ENCODE results near the gene NFIC. TPM values are rescaled to one million over a fixed set of nuclear protein-coding genes. Genes with fewer than 3 reads are reported as not detected.
A peak's percentile ranks its signal among the peaks of the same experiment; 100 is the strongest.
"Not testable (repeated sequence)": the region's sequence is repeated elsewhere in the genome, so short reads cannot be mapped to it uniquely, and the experiment has no call there.

The NFIC gene
- total RNA-seq, 4 donors from 2014 or later, result 138 to 200 (median 160) TPM

GRCh38 chr19:3444695-3445234 lies 78.4 kb downstream of the NFIC start:
- Histone ChIP-seq H3K4me1 (peaks cover 0 to 60% (median 20%) of the 10 kb centered on the region in 4 donors), H3K27ac (no peak overlapping the region), H3K36me3 (peaks cover 0 to 66% (median 0%) of the 10 kb centered on the region in 3 donors), H3K4me3 (no peak overlapping the region), H3K9me3 (no peaks in the 10 kb centered on the region), H3K27me3 (no peaks in the 10 kb centered on the region)
- WGBS, 2 donors, result 62 to 68% methylated on average over 24 of the region's 24 CpGs
- no peak for TF ChIP-seq POLR2A (IDR thresholded peaks at IDR 0.05)
- TF ChIP-seq EP300 (IDR thresholded peaks at IDR 0.05), result no peak
- TF ChIP-seq CTCF (IDR thresholded peaks at IDR 0.05), result no peak
- no peak for DNase-seq (ENCODE audit: low spot score in 2 of 2)

- WGBS, 2 donors, result 95 to 97% methylated on average over 4 of the region's 4 CpGs
- H3K9me3 ChIP-seq; H3K4me3 ChIP-seq; H3K27ac ChIP-seq; H3K27me3 ChIP-seq; DNase-seq (ENCODE audit: low spot score in 2 of 2): not testable (repeated sequence)
- peaks cover 0 to 47% (median 17%) of the 10 kb centered on the region in 4 donors for H3K4me1 ChIP-seq
- H3K36me3 ChIP-seq, result peaks cover 3 to 69% (median 6%) of the 10 kb centered on the region in 3 donors
Measured at GRCh38 chr19:3446657-3447056, 80.3 kb downstream of the NFIC start.

- WGBS, 2 donors, result 91 to 94% methylated on average over 21 to 28 of the region's 28 CpGs
- H3K9me3 ChIP-seq, result no peaks in the 10 kb centered on the region
- H3K4me1 ChIP-seq, result peaks cover 0 to 29% (median 11%) of the 10 kb centered on the region in 4 donors
- no peak overlapping the region for H3K4me3 ChIP-seq
- no peaks in the 10 kb centered on the region for H3K27me3 ChIP-seq
- peaks cover 8 to 84% (median 18%) of the 10 kb centered on the region in 3 donors for H3K36me3 ChIP-seq
- TF ChIP-seq POLR2A (IDR thresholded peaks at IDR 0.05) (no peak), EP300 (IDR thresholded peaks at IDR 0.05) (no peak), CTCF (IDR thresholded peaks at IDR 0.05) (no peak)
- peak overlapping the region in 2 of 4 donors; percentile 29 to 59 for H3K27ac ChIP-seq
- no peak for DNase-seq (ENCODE audit: low spot score in 2 of 2)
Measured at GRCh38 chr19:3448616-3449334, 82.4 kb downstream of the NFIC start.

GRCh38 chr19:3450796-3451411 lies 84.5 kb downstream of the NFIC start:
- TF ChIP-seq EP300 (IDR thresholded peaks at IDR 0.05) (peak; percentile 75 to 77), POLR2A (IDR thresholded peaks at IDR 0.05) (no peak)

GRCh38 chr19:3451451-3451866 lies 85.1 kb downstream of the NFIC start:
- Histone ChIP-seq H3K4me3 (no peak overlapping the region), H3K9me3 (no peaks in the 10 kb centered on the region), H3K36me3 (peaks cover 11 to 91% (median 25%) of the 10 kb centered on the region in 3 donors), H3K27ac (peak overlapping the region; percentile 11 to 85 (median 68)), H3K27me3 (no peaks in the 10 kb centered on the region), H3K4me1 (peaks cover 0 to 13% (median 3%) of the 10 kb centered on the region in 4 donors)
- TF ChIP-seq POLR2A (IDR thresholded peaks at IDR 0.05), result no peak
- no peak for TF ChIP-seq EP300 (IDR thresholded peaks at IDR 0.05)
- TF ChIP-seq CTCF (IDR thresholded peaks at IDR 0.05), result no peak
- WGBS, 2 donors, result 83 to 87% methylated on average over 10 of the region's 10 CpGs
- no peak for DNase-seq (ENCODE audit: low spot score in 2 of 2)

More at GRCh38 chr19:3450796-3451411, 84.5 kb downstream of the NFIC start:
- H3K4me3 ChIP-seq, result no peak overlapping the region
- peaks cover 11 to 90% (median 25%) of the 10 kb centered on the region in 3 donors for H3K36me3 ChIP-seq
- H3K27me3 ChIP-seq, result no peaks in the 10 kb centered on the region
- peaks cover 0 to 10% (median 3%) of the 10 kb centered on the region in 4 donors for H3K4me1 ChIP-seq
- WGBS, 2 donors, result 23 to 34% methylated on average over 12 of the region's 12 CpGs
- peak overlapping the region; percentile 26 to 85 (median 68) for H3K27ac ChIP-seq
- H3K9me3 ChIP-seq, result no peaks in the 10 kb centered on the region
- DNase-seq (ENCODE audit: low spot score in 2 of 2), result peak in 1 of 2 donors; percentile 52

All from tibial nerve (tissue), 4 donors.